ENCODE data around the gene PRDX5.

DNA sequence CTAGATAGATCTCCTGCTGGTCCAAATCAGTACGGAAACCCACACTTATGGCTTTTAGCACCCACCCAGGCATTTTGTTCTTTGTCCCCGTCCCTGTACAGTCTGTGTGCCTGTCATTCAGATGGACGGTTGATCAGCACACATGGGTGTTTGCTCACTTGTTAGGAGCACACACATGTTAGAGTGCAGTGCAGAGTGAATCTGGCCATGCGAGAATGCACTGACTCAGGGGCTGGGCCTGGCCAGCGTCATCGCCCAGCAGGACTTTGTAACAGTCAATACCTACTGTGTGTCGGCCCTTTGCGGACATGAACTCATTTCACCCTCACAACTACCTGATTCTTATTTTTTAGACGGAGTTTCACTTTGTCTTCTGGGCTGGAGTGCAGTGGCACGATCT, 44.4 kb downstream of the PRDX5 start:
- TF ChIP-seq EZH2 (IDR thresholded peaks at IDR 0.05; ENCODE audit: insufficient read depth, poor library complexity, severe bottlenecking) (no peak), EZH2phosphoT487 (IDR thresholded peaks at IDR 0.05; ENCODE audit: insufficient read depth, low read depth) (no peak)

Data from GM23248 (cell line).